WERI-Rb-1 (cell line): ENCODE measurements around the gene NDUFB1.

ENCODE experiments used
- DNase-seq: peaks from one replicate; pipeline ENCODE4 v3.0.0-alpha.2; 2020
- H3K27ac ChIP-seq: fragments of 250-450 bp; sonication (Bioruptor Pico); 2 replicates; pipeline ENCODE4 v1.5.1; 2020; ENCODE audit warnings: mild to moderate bottlenecking, moderate library complexity
- H3K27me3 ChIP-seq: fragments of 250-450 bp; sonication (Bioruptor Pico); 2 replicates; pipeline ENCODE4 v1.5.1; 2021; ENCODE audit warnings: mild to moderate bottlenecking, low read depth, moderate library complexity; ENCODE audit not compliant: insufficient read depth, severe bottlenecking
- H3K36me3 ChIP-seq: fragments of 250-450 bp; sonication (Bioruptor Pico); 2 replicates; pipeline ENCODE4 v1.5.1; 2020; ENCODE audit warnings: mild to moderate bottlenecking, moderate library complexity
- H3K4me3 ChIP-seq: 2 replicates; pipeline ENCODE4 v1.5.1; 2011; ENCODE audit warnings: low read depth, mild to moderate bottlenecking, control low read depth, low read length
- H3K9me3 ChIP-seq: fragments of 250-450 bp; sonication (Bioruptor Pico); 2 replicates; pipeline ENCODE4 v1.5.1; 2021; ENCODE audit warnings: mild to moderate bottlenecking, moderate library complexity; ENCODE audit not compliant: severe bottlenecking
- TF ChIP-seq, protein P1 (sequence below): IDR thresholded peaks from 2 replicates; pipeline ENCODE4 v1.5.1; 2011; ENCODE audit warnings: low read depth, mild to moderate bottlenecking, control low read depth, inconsistent platforms, low read length

The NDUFB1 gene

DNA sequence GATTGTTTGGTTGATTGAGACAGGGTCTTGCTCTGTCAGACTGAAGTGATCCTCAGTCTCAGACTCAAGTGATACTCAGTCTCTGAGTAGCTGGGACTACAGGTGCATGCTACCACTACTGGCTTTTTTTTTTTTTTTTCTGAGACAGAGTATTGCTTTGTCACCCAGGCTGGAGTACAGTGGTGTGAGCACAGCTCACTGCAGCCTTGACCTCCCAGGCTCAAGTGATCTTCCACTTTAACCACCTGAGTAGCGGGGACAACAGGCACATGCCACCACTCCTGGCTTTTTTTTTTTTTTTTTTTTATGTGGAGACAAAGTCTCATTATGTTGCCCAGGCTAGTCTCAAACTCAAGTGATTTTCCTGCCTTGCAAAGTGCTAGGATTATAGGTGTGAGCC lies 32.1 kb upstream of the NDUFB1 start:
- Histone ChIP-seq H3K36me3 (peaks cover 60% of the 10 kb centered on the region), H3K4me3 (no peak overlapping the region), H3K27ac (no peak overlapping the region), H3K27me3 (no peaks in the 10 kb centered on the region), H3K9me3 (no peaks in the 10 kb centered on the region)
- DNase-seq = no peak
- TF ChIP-seq, protein P1, sequence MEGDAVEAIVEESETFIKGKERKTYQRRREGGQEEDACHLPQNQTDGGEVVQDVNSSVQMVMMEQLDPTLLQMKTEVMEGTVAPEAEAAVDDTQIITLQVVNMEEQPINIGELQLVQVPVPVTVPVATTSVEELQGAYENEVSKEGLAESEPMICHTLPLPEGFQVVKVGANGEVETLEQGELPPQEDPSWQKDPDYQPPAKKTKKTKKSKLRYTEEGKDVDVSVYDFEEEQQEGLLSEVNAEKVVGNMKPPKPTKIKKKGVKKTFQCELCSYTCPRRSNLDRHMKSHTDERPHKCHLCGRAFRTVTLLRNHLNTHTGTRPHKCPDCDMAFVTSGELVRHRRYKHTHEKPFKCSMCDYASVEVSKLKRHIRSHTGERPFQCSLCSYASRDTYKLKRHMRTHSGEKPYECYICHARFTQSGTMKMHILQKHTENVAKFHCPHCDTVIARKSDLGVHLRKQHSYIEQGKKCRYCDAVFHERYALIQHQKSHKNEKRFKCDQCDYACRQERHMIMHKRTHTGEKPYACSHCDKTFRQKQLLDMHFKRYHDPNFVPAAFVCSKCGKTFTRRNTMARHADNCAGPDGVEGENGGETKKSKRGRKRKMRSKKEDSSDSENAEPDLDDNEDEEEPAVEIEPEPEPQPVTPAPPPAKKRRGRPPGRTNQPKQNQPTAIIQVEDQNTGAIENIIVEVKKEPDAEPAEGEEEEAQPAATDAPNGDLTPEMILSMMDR = no peak

DNA sequence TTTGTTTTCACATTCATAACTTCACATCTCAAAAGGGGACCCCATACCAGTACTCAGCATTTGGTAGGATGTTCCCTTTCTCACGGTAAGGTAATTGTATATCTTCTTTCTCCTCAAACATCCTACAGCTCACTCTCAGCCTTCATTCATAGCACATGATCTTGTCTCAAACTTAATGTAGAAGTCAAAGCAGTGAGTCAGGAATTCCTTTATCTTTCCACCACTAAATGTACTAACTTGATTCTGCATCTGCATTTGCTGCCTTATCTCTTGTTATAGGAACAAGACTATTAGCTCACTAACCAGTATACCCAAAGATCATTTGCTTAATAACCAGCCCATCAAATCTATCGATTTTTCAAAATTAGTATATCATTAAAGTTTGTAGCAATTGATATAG lies 23.2 kb upstream of the NDUFB1 start:
- no peak overlapping the region for H3K27ac ChIP-seq
- H3K36me3 ChIP-seq = peaks cover 89% of the 10 kb centered on the region
- no peaks in the 10 kb centered on the region for H3K9me3 ChIP-seq
- DNase-seq = no peak
- H3K4me3 ChIP-seq = no peak overlapping the region
- TF ChIP-seq, protein P1 = no peak
- no peaks in the 10 kb centered on the region for H3K27me3 ChIP-seq

DNA sequence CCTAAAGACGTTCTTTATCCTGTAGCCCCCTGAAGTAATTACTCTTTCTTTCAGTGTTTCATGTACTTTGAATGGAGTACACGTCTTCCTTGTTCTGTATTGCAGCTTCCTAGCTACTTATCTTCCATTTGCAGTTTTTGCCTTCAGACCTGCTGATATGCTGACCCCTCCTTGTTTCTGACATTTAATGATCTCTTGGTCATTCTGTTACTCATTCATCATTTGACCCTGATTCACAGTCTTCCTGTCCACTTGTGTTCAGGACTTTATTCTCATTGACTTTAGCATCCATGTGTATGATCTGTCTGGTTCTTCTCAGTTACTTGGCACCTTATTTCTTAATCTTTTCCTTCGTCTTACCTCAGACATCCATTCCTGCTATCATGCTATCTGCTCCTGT lies 22.5 kb upstream of the NDUFB1 start:
- Histone ChIP-seq H3K27ac (no peak overlapping the region), H3K4me3 (no peak overlapping the region), H3K9me3 (no peaks in the 10 kb centered on the region), H3K27me3 (no peaks in the 10 kb centered on the region), H3K36me3 (peaks cover 91% of the 10 kb centered on the region)
- no peak for DNase-seq
- TF ChIP-seq, protein P1 = no peak

DNA sequence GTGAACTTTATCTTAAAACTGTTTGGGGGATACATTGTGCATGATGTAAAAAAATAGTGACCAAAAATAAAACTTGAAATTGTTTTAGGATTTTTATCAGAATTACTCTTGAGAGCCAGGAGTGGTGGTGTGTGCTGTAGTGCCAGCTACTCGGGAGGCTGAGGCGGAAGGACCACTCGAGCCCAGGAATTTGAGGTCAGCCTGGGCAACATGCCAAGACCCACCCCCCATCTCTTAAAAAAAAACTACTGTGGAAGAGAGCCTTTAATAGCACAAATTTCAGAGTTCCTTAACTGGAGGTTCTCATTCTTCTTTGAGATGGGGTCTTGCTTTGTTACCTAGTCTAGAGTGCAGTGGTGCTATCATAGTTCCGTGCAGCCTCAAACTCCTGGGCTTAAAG lies 21.8 kb upstream of the NDUFB1 start:
- Histone ChIP-seq H3K9me3 (no peaks in the 10 kb centered on the region), H3K27ac (no peak overlapping the region), H3K36me3 (peaks cover 94% of the 10 kb centered on the region), H3K4me3 (no peak overlapping the region), H3K27me3 (no peaks in the 10 kb centered on the region)
- DNase-seq = no peak
- TF ChIP-seq, protein P1 = no peak

DNA sequence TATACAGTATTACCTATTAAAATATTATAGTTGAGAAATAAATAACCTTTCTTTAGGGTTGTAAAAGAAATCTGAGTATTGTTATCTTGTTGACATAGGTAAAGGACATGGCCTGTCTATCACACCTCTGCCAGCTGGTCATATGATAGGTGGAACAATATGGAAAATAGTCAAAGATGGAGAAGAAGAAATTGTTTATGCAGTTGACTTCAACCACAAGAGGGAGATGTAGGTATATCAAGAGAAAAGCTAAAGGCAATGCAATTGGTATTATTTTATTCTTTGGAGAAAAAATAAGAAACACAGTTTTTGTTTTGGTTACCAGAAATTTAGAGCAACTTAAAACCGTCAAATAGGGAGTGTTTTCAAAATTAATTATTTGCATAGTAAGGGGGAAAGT lies 13.8 kb upstream of the NDUFB1 start:
- H3K36me3 ChIP-seq = peaks cover 85% of the 10 kb centered on the region
- no peak for DNase-seq
- no peaks in the 10 kb centered on the region for H3K27me3 ChIP-seq
- H3K27ac ChIP-seq = no peak overlapping the region
- TF ChIP-seq, protein P1 = no peak
- no peak overlapping the region for H3K4me3 ChIP-seq
- no peaks in the 10 kb centered on the region for H3K9me3 ChIP-seq

DNA sequence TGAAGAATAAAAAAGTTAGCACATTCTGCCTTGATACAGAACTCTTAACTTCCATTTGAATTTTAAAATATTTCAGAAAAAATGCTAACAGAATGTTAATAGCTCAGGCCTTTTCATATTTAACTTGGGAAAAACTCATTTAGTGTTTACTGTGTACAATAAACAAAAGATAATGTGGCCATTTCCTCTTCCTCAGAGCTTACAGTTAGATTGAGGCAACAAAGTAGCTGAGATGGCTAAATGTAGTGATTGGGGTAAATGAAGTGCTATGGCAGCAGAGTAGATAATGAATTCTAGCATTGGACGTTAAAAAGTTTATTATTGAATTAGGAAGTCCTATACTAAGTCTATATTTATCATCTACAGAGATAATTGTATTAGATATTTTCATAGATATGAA lies 12.9 kb upstream of the NDUFB1 start:
- H3K27ac ChIP-seq = no peak overlapping the region
- no peak overlapping the region for H3K4me3 ChIP-seq
- no peaks in the 10 kb centered on the region for H3K27me3 ChIP-seq
- H3K9me3 ChIP-seq = no peaks in the 10 kb centered on the region
- no peak for DNase-seq
- H3K36me3 ChIP-seq = peaks cover 81% of the 10 kb centered on the region
- TF ChIP-seq, protein P1 = no peak
